Endothelial cell of umbilical vein (primary cell): Measurements from ENCODE around the gene NOTCH1.

ENCODE experiments used
- EZH2 ChIP-seq: IDR thresholded peaks from 2 replicates; pipeline ENCODE4 v1.6.1; 2012; ENCODE audit warnings: borderline replicate concordance, low read depth, mild to moderate bottlenecking, moderate library complexity, low read length, inconsistent platforms; ENCODE audit not compliant: severe bottlenecking
- FOS ChIP-seq: IDR thresholded peaks from 2 replicates; pipeline ENCODE4 v1.6.1; 2011; ENCODE audit warnings: mild to moderate bottlenecking, low read length, moderate library complexity, borderline replicate concordance; ENCODE audit not compliant: insufficient read depth
- MYC ChIP-seq: IDR thresholded peaks from one replicate; pipeline ENCODE4 v1.6.1; 2011; ENCODE audit warnings: mild to moderate bottlenecking, low read depth, low read length
- POLR2A ChIP-seq: IDR thresholded peaks from 2 replicates; pipeline ENCODE4 v1.6.1; 2012; ENCODE audit warnings: low read depth, mild to moderate bottlenecking, control low read depth, low read length
- TF ChIP-seq, protein P1 (sequence below), 2 donors: IDR thresholded peaks; 1 replicate in 1 of 2; 2 replicates in 1 of 2; pipeline ENCODE4 v1.5.1; 2011; ENCODE audit warnings: low read length in 2 of 2, mild to moderate bottlenecking in 2 of 2, moderate library complexity in 2 of 2, control low read depth in 1 of 2, inconsistent platforms in 1 of 2, low read depth in 1 of 2; ENCODE audit not compliant: insufficient read depth in 1 of 2; ENCODE audit errors: extremely low read depth in 1 of 2
- TF ChIP-seq, protein P2 (sequence below): IDR thresholded peaks from 2 replicates; pipeline ENCODE4 v1.6.1; 2011; ENCODE audit not compliant: insufficient read depth, insufficient read length

DNA sequence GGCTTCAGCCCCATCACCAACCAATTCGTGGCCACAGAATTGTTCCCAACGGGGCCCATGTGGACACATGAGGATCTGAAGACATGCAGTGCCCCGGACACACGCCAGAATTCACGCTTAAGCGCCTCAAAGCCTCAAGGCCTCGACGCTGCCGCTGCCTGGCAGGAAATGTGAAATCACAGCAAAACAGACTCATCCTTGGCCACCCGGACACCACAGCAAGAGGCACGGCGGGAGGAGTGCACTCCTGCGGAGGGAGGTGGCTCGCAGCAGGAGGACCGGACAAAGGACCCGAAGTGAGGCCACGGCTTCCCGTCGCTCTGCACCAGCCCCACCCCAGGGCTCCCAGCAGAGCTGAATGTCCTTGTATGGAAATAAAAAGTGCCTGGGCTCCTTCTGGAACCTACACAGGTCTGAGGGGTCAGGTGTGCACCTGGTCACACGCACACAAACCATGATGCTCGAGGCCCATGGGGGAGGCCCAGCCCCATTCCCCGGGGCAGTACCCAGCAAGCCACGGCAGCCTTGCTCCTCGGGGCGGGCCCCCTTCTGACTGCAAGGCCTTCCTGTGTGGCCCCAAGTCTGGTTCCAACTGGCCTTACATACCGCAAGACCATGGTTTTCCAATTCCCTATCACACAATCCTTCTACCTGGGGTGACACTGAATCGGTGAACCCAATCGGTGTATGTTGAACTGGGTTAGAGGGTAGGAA is 73.1 kb downstream of the NOTCH1 start:
- TF ChIP-seq FOS (no peak), MYC (no peak), POLR2A (no peak), EZH2 (no peak)
- TF ChIP-seq, protein P1, sequence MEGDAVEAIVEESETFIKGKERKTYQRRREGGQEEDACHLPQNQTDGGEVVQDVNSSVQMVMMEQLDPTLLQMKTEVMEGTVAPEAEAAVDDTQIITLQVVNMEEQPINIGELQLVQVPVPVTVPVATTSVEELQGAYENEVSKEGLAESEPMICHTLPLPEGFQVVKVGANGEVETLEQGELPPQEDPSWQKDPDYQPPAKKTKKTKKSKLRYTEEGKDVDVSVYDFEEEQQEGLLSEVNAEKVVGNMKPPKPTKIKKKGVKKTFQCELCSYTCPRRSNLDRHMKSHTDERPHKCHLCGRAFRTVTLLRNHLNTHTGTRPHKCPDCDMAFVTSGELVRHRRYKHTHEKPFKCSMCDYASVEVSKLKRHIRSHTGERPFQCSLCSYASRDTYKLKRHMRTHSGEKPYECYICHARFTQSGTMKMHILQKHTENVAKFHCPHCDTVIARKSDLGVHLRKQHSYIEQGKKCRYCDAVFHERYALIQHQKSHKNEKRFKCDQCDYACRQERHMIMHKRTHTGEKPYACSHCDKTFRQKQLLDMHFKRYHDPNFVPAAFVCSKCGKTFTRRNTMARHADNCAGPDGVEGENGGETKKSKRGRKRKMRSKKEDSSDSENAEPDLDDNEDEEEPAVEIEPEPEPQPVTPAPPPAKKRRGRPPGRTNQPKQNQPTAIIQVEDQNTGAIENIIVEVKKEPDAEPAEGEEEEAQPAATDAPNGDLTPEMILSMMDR (IDR thresholded peaks at IDR 0.05; ENCODE audit: extremely low read depth in 1 of 2, insufficient read depth in 1 of 2, low read depth in 1 of 2, low read length in 2 of 2), result no peak
- TF ChIP-seq, protein P2, sequence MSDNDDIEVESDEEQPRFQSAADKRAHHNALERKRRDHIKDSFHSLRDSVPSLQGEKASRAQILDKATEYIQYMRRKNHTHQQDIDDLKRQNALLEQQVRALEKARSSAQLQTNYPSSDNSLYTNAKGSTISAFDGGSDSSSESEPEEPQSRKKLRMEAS, result no peak
